Motor neuron (in vitro differentiated cells): Measurements from ENCODE around the gene CNTD1. TPM values are rescaled to one million over a fixed set of nuclear protein-coding genes. Genes with fewer than 3 reads are reported as not detected.

Experiments used
- ATAC-seq, 8 experiments: fragments of 200-7000 bp; cut with Tn5 transposase; replicated peaks in 6 of 8; 2 replicates each; pipeline ENCODE4 v1.8.0; 2021; ENCODE audit warnings: mild to moderate bottlenecking in 8 of 8, moderate library complexity in 8 of 8
- H3K27ac ChIP-seq, 2 donors: fragments of 250-450 bp; sonication (Bioruptor Pico); 2 replicates each; pipeline ENCODE4 v1.9.0; 2021; ENCODE audit warnings: antibody characterized with exemption in 2 of 2, mild to moderate bottlenecking in 2 of 2, moderate library complexity in 1 of 2
- H3K4me1 ChIP-seq, 2 donors: fragments of 250-450 bp; sonication (Bioruptor Pico); replicated peaks in 1 of 2; 2 replicates each; pipeline ENCODE4 v1.6.1; 2021; ENCODE audit warnings: antibody characterized with exemption in 2 of 2, mild to moderate bottlenecking in 2 of 2, moderate library complexity in 1 of 2
- H3K4me3 ChIP-seq, 5 donors: fragments of 250-450 bp; sonication (Bioruptor Pico); 2 replicates each; pipeline ENCODE4 v1.9.0; 2021; ENCODE audit warnings: antibody characterized with exemption in 5 of 5, mild to moderate bottlenecking in 5 of 5, moderate library complexity in 4 of 5
- WGBS, 10 experiments: fragments of 450-650 bp; shearing (Covaris generic); methylation state at CpG; one replicate each; pipeline ENCODE4 v1.0.0; 2022; 5-methylcytosine and 5-hydroxymethylcytosine counted together
- in situ Hi-C, 9 experiments: fragments of 400-800 bp; cut with MboI; loops; one replicate each; pipeline ENCODE4 v1.15.0; 2021; ENCODE audit warnings: low sequenced_read_pairs in 9 of 9, low pct_unique_long_range_greater_than_20kb in 2 of 9; ENCODE audit not compliant: unreplicated experiment in 9 of 9
- total RNA-seq, 8 experiments: library from RNA; unstranded; fragments of 300-600 nt; gene quantifications; 2 replicates each; pipeline versions ENCODE4 v1.2.3 to v1.2.4, GENCODE V29; 2022

CNTD1 gene, protein sequence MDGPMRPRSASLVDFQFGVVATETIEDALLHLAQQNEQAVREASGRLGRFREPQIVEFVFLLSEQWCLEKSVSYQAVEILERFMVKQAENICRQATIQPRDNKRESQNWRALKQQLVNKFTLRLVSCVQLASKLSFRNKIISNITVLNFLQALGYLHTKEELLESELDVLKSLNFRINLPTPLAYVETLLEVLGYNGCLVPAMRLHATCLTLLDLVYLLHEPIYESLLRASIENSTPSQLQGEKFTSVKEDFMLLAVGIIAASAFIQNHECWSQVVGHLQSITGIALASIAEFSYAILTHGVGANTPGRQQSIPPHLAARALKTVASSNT
- total RNA-seq: 1 to 10 TPM in 2 of 8 experiments, under 1 TPM in 6; 0.58 to 3.8 (median 0.81) TPM

DNA sequence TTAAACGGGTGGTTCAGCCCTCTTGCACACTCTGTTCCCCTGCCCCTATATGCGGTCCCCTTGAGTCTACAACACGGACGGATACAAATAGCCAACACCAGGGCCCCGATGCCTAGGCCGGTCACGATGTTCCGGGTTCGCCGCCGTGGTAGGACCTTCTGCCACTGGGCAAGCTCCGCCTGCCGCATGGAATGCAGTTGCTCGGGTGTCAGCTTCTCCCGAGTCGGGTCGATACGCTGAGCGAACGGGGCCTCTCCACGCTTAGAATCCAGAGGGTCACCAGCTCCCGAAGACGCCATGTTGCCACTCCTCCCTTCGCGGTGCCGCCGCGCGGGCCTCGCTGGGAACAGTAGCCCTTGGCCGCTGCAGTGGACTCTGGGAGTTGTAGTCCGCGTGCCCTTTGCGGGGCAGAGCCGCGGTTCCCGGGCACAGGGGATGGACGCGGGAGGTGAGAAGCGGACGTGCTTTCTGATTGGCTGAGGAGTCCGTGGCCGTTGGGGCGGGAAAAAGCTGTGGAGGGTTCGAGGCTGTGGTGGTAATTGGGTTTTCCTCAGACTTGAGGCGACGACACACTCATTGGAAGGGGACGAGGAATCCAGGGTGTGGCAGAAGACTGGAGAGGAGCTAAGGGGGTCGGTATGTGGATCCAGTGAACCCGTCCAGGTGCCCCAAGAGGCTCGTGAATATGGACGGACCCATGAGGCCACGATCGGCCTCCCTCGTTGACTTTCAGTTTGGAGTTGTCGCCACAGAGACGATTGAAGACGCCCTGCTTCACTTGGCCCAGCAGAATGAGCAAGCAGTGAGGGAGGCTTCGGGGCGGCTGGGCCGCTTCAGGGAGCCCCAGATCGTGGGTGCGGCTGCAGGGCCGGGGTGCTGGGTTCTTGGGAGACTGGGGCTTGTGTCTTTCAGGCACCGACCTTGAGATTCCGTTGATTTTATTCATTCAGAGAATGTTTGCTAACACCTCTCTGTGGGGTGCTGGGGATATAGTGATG lies at the start of gene CNTD1, which contains the start of gene COA3:
Gene CNTD1 (plus strand): TSS at position 479 of the 998 bp plus-strand sequence. CDS start 207 bp downstream, at position 686.
Gene COA3 (minus strand): TSS at position 322 of the 998 bp plus-strand sequence. CDS start 23 bp downstream, at position 299.
- peak within 1 kb of the TSS; percentile 46 to 77 for H3K27ac ChIP-seq
- ATAC-seq: peak; percentile 97 to 100 (median 98)
- in situ Hi-C loops: no loop called here
- 0 to 69% (median 10%) methylated on average over 1 to 50 of the region's 66 CpGs; no CpG with 5 or more reads in 1 of the 10 experiments for WGBS, 10 experiments
- H3K4me3 ChIP-seq: peak within 1 kb of the TSS; percentile 66 to 99 (median 91)
- H3K4me1 ChIP-seq: peaks cover 4 to 5% of the 10 kb centered on the region in 2 donors

GRCh38 chr17:42748908-42749798 lies 49.5 kb upstream of the CNTD1 start:
- H3K27ac ChIP-seq: no peak overlapping the region
- peaks cover 0 to 17% of the 10 kb centered on the region in 2 donors for H3K4me1 ChIP-seq
- ATAC-seq: no peak
- no peak overlapping the region for H3K4me3 ChIP-seq
- WGBS, 10 experiments: 10 to 91% (median 81%) methylated on average over 2 to 9 of the region's 11 CpGs; no CpG with 5 or more reads in 1 of the 10 experiments
- in situ Hi-C loops: no loop called here

- in situ Hi-C loops: no loop called here
- no peak overlapping the region for H3K4me3 ChIP-seq
- H3K27ac ChIP-seq: no peak overlapping the region
- ATAC-seq: no peak
- H3K4me1 ChIP-seq: peaks cover 0 to 17% of the 10 kb centered on the region in 2 donors
- 7 to 67% (median 37%) methylated on average over 1 to 3 of the region's 3 CpGs; no CpG with 5 or more reads in 4 of the 10 experiments for WGBS, 10 experiments
Observed at GRCh38 chr17:42750739-42751344, 47.8 kb upstream of the CNTD1 start.

DNA sequence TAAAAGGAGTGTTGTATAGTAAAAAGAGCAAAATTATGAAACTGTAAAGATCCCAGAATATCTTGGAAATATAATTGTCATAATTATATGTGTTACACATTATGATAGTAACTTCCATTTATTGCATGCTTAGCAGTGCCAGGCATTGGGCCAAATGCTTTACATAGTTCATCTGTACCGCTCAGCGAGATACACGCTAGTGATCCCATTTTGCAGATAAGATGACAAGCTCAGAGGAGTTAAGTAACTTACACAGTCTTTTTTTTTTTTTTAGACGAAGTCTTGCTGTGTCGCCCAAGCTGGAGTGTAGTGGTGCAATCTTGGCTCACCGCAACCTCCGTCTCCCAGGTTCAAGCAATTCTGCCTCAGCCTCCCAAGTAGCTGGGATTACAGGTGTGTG lies 47.0 kb upstream of the CNTD1 start:
- H3K4me3 ChIP-seq: no peak overlapping the region
- H3K4me1 ChIP-seq: peaks cover 0 to 17% of the 10 kb centered on the region in 2 donors
- ATAC-seq: no peak
- in situ Hi-C loops: no loop called here
- WGBS, 10 experiments: 69 to 100% (median 91%) methylated on average over 1 to 7 of the region's 7 CpGs; no CpG with 5 or more reads in 1 of the 10 experiments
- H3K27ac ChIP-seq: no peak overlapping the region

DNA sequence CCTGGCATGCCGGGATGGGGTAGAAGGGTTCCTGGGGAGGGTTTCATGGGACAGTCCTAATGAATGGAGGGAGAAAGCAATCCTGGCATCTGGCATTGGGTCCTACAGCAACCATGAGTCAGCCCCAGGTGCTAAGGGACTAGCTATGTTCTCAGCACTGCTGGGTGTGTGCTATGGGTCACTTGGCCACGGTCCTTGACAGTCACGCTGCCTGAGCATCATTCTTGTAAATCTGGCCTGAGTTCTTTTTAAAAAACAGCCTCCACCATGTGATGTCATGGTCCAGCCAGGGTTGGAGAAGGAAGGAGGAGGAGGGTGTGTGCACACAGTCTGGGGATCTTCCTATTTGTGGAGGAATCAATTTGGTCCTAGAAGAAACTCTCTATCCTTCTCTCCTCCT lies 43.9 kb upstream of the CNTD1 start:
- peaks cover 0 to under 1% of the 10 kb centered on the region in 2 donors for H3K4me1 ChIP-seq
- 67 to 100% (median 82%) methylated on average over 1 to 3 of the region's 3 CpGs; no CpG with 5 or more reads in 3 of the 10 experiments for WGBS, 10 experiments
- no peak overlapping the region for H3K27ac ChIP-seq
- peak in 6 of 8 experiments; percentile 20 to 97 (median 51) for ATAC-seq
- in situ Hi-C loops: no loop called here
- no peak overlapping the region for H3K4me3 ChIP-seq

GRCh38 chr17:42759982-42760651 lies 38.5 kb upstream of the CNTD1 start:
- in situ Hi-C loops: no loop called here
- H3K4me3 ChIP-seq: peak overlapping the region in 4 of 5 donors; percentile 29 to 49 (median 39)
- H3K4me1 ChIP-seq: peaks cover 6 to 23% of the 10 kb centered on the region in 2 donors
- H3K27ac ChIP-seq: no peak overlapping the region
- ATAC-seq: no peak
- WGBS, 10 experiments: 0 to 83% (median 64%) methylated on average over 1 to 6 of the region's 11 CpGs; no CpG with 5 or more reads in 3 of the 10 experiments

- Histone ChIP-seq H3K4me3 (peak within 1 kb of the TSS; percentile 29 to 49 (median 41)), H3K27ac (no peak within 1 kb of the TSS), H3K4me1 (peaks cover 6 to 23% of the 10 kb centered on the region in 2 donors)
- 0 to 60% methylated on average over 1 to 2 of the region's 92 CpGs; no CpG with 5 or more reads in 8 of the 10 experiments for WGBS, 10 experiments
- peak; percentile 71 to 80 (median 76) for ATAC-seq
- in situ Hi-C loops: no loop called here
Observed at GRCh38 chr17:42760652-42761581, 37.7 kb upstream of the CNTD1 start, which contains the start of gene RAMP2. Gene RAMP2 (plus strand): TSS chr17:42761227. CDS start chr17:42761262, 35 bp downstream.

GRCh38 chr17:42761638-42762037 lies 37.0 kb upstream of the CNTD1 start:
- Histone ChIP-seq H3K4me3 (peak overlapping the region in 4 of 5 donors; percentile 29 to 49 (median 42)), H3K4me1 (peaks cover 6 to 23% of the 10 kb centered on the region in 2 donors), H3K27ac (no peak overlapping the region)
- no peak for ATAC-seq
- in situ Hi-C loops: no loop called here
- WGBS, 10 experiments: 0 to 50% (median 28%) methylated on average over 1 to 2 of the region's 12 CpGs; no CpG with 5 or more reads in 6 of the 10 experiments

DNA sequence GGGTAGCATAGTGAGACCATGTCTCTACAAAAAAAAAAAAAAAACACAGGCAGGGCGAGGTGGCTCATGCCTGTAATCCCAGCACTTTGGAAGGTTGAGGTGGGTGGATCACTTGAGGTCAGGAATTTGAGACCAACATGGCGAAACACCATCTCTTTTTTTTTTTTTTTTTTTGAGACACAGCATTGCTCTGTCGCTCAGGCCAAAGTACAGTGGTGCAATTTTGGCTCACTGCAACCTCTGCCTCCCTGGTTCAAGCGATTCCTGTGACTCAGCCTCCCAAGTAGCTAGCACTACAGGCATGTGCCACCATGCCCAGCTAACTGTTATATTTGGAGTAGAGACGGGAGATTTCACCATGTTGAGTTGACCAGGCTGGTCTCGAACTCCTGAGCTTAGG lies 32.5 kb upstream of the CNTD1 start:
- in situ Hi-C loops: no loop called here
- Histone ChIP-seq H3K4me3 (no peak overlapping the region), H3K4me1 (peaks cover 6 to 17% of the 10 kb centered on the region in 2 donors), H3K27ac (no peak overlapping the region)
- ATAC-seq: no peak
- WGBS, 10 experiments: 40 to 80% (median 60%) methylated on average over 1 to 3 of the region's 6 CpGs; no CpG with 5 or more reads in 1 of the 10 experiments

GRCh38 chr17:42767512-42767911 lies 31.1 kb upstream of the CNTD1 start:
- no peak overlapping the region for H3K27ac ChIP-seq
- H3K4me1 ChIP-seq: peaks cover 7 to 10% of the 10 kb centered on the region in 2 donors
- no peak overlapping the region for H3K4me3 ChIP-seq
- no peak for ATAC-seq
- in situ Hi-C loops: no loop called here
